ENCODE data around the gene KCNAB1.

- TF ChIP-seq, protein P1, sequence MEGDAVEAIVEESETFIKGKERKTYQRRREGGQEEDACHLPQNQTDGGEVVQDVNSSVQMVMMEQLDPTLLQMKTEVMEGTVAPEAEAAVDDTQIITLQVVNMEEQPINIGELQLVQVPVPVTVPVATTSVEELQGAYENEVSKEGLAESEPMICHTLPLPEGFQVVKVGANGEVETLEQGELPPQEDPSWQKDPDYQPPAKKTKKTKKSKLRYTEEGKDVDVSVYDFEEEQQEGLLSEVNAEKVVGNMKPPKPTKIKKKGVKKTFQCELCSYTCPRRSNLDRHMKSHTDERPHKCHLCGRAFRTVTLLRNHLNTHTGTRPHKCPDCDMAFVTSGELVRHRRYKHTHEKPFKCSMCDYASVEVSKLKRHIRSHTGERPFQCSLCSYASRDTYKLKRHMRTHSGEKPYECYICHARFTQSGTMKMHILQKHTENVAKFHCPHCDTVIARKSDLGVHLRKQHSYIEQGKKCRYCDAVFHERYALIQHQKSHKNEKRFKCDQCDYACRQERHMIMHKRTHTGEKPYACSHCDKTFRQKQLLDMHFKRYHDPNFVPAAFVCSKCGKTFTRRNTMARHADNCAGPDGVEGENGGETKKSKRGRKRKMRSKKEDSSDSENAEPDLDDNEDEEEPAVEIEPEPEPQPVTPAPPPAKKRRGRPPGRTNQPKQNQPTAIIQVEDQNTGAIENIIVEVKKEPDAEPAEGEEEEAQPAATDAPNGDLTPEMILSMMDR (IDR thresholded peaks at IDR 0.05; ENCODE audit: low read length) = no peak
- no peak for TF ChIP-seq EZH2 (IDR thresholded peaks at IDR 0.05; ENCODE audit: borderline replicate concordance, low read length)
Measured at GRCh38 chr3:156469456-156469855, 349.1 kb downstream of the KCNAB1 start.
